IMR-90 (cell line): ENCODE measurements around the gene METTL25. TPM values are rescaled to one million over a fixed set of nuclear protein-coding genes. Genes with fewer than 3 reads are reported as not detected.

ENCODE experiments used
- ATAC-seq: fragments of 200-7000 bp; cut with Tn5 transposase; 2 replicates; pipeline ENCODE4 v1.9.1; 2020; ENCODE audit warnings: low read depth, mild to moderate bottlenecking, moderate library complexity
- BruUV-seq: library from RNA; stranded (reverse); fragments of 400-500 nt; replicated peaks from 2 replicates; lab custom pipeline; 2021; lab: Mats Ljungman, UMichigan
- CTCF ChIA-PET: fragments of 300-600 bp; formaldehyde crosslinking; extraction: SDS; loops from one replicate; lab custom pipeline; 2021; ENCODE audit warnings: antibody characterized with exemption; lab: Yijun Ruan, JAX
- POLR2A ChIA-PET: fragments of 300-600 bp; sonication (Branson Sonifier 250); formaldehyde crosslinking; loops from one replicate; lab custom pipeline; 2022; ENCODE audit warnings: antibody characterized with exemption; ENCODE audit not compliant: unreplicated experiment; lab: Charles Lee
- DNase-seq: peaks from one replicate; pipeline ENCODE4 v3.0.0; 2013
- H2AFZ ChIP-seq: replicated peaks from 2 replicates; pipeline ENCODE3; 2013; ENCODE audit warnings: low read length, mild to moderate bottlenecking; ENCODE audit not compliant: poor library complexity
- H2AK5ac ChIP-seq: 2 replicates; pipeline ENCODE4 v1.6.1; 2013; ENCODE audit warnings: low read depth, low read length, inconsistent platforms
- H2AK9ac ChIP-seq: replicated peaks from 2 replicates; pipeline ENCODE3; 2013; ENCODE audit warnings: mild to moderate bottlenecking, low read depth, low read length, moderate library complexity; ENCODE audit not compliant: poor library complexity
- H2BK120ac ChIP-seq: 2 replicates; pipeline ENCODE4 v1.6.1; 2013; ENCODE audit warnings: low read depth, low read length, inconsistent platforms
- H2BK15ac ChIP-seq: 3 replicates; pipeline ENCODE4 v1.6.1; 2013; ENCODE audit warnings: low read depth, low read length, inconsistent platforms
- H2BK20ac ChIP-seq: 2 replicates; pipeline ENCODE4 v1.6.1; 2013; ENCODE audit warnings: low read depth, mild to moderate bottlenecking, inconsistent platforms, low read length, moderate library complexity
- H2BK5ac ChIP-seq: 2 replicates; pipeline ENCODE4 v1.6.1; 2013; ENCODE audit warnings: mild to moderate bottlenecking, low read depth, low read length, inconsistent platforms; ENCODE audit not compliant: poor library complexity, severe bottlenecking
- H3K14ac ChIP-seq: replicated peaks from 2 replicates; pipeline ENCODE4 v1.6.1; 2013; ENCODE audit warnings: low read depth, low read length, inconsistent platforms
- H3K18ac ChIP-seq: 2 replicates; pipeline ENCODE4 v1.6.1; 2013; ENCODE audit warnings: low read depth, low read length, control low read depth
- H3K23ac ChIP-seq: 2 replicates; pipeline ENCODE4 v1.6.1; 2013; ENCODE audit warnings: low read depth, low read length, inconsistent platforms
- H3K27ac ChIP-seq: 2 replicates; pipeline ENCODE4 v1.5.1; 2013; ENCODE audit warnings: mild to moderate bottlenecking, control low read depth, low read length; ENCODE audit not compliant: insufficient read depth
- H3K27me3 ChIP-seq: 2 replicates; pipeline ENCODE4 v1.6.1; 2013; ENCODE audit warnings: low read length; ENCODE audit not compliant: control insufficient read depth, insufficient read depth
- H3K36me3 ChIP-seq: 2 replicates; pipeline ENCODE4 v1.6.1; 2013; ENCODE audit warnings: low read length, mixed read lengths; ENCODE audit not compliant: control insufficient read depth, insufficient read depth
- H3K4ac ChIP-seq: 2 replicates; pipeline ENCODE4 v1.6.1; 2013; ENCODE audit warnings: low read depth, low read length, inconsistent platforms
- H3K4me1 ChIP-seq: 2 replicates; pipeline ENCODE4 v1.6.1; 2013; ENCODE audit warnings: low read length, mixed read lengths; ENCODE audit not compliant: control insufficient read depth, insufficient read depth
- H3K4me2 ChIP-seq: 2 replicates; pipeline ENCODE4 v1.6.1; 2013; ENCODE audit warnings: low read depth, mild to moderate bottlenecking, control low read depth, low read length, moderate library complexity
- H3K4me3 ChIP-seq: 2 replicates; pipeline ENCODE4 v1.5.1; 2013; ENCODE audit warnings: low read depth, mild to moderate bottlenecking, control low read depth, low read length, moderate library complexity; ENCODE audit not compliant: insufficient read depth
- H3K56ac ChIP-seq: 2 replicates; pipeline ENCODE4 v1.6.1; 2013; ENCODE audit warnings: low read length, inconsistent platforms; ENCODE audit not compliant: insufficient read depth; ENCODE audit errors: extremely low read depth
- H3K79me1 ChIP-seq, 2 experiments: 2 replicates each; pipeline ENCODE4 v1.6.1; 2013; ENCODE audit warnings: low read length in 2 of 2, inconsistent platforms in 1 of 2, low read depth in 1 of 2
- H3K9ac ChIP-seq: 2 replicates; pipeline ENCODE4 v1.6.1; 2013; ENCODE audit warnings: low read depth, low read length, control low read depth
- H3K9me1 ChIP-seq: 2 replicates; pipeline ENCODE4 v1.6.1; 2013; ENCODE audit warnings: low read length, inconsistent platforms; ENCODE audit not compliant: insufficient read depth
- H3K9me3 ChIP-seq: 2 replicates; pipeline ENCODE4 v1.6.1; 2013; ENCODE audit warnings: low read length; ENCODE audit not compliant: control insufficient read depth, insufficient read depth
- H4K20me1 ChIP-seq: 2 replicates; pipeline ENCODE4 v1.6.1; 2013; ENCODE audit warnings: low read length, inconsistent platforms; ENCODE audit not compliant: insufficient read depth
- H4K5ac ChIP-seq: 2 replicates; pipeline ENCODE4 v1.6.1; 2013; ENCODE audit warnings: mild to moderate bottlenecking, low read depth, low read length, control low read depth
- H4K8ac ChIP-seq, 2 experiments: 2 replicates each; pipeline ENCODE4 v1.6.1; 2013; ENCODE audit warnings: low read depth in 2 of 2, low read length in 2 of 2, control low read depth in 1 of 2, inconsistent platforms in 1 of 2
- H4K91ac ChIP-seq: 2 replicates; pipeline ENCODE4 v1.6.1; 2013; ENCODE audit warnings: low read depth, low read length, inconsistent platforms; ENCODE audit not compliant: insufficient read depth
- BHLHE40 ChIP-seq: fragments of 150-350 bp; IDR thresholded peaks from 2 replicates; pipeline ENCODE4 v1.6.1; 2016; ENCODE audit warnings: mild to moderate bottlenecking, low read depth, low read length
- CTCF ChIP-seq: conservative IDR thresholded peaks from 2 replicates; pipeline ENCODE4 v1.5.1; 2012; ENCODE audit warnings: mild to moderate bottlenecking, low read depth, low read length, improper control_type of control experiment
- ELK1 ChIP-seq: fragments of 150-350 bp; IDR thresholded peaks from 2 replicates; pipeline ENCODE4 v1.6.1; 2016; ENCODE audit warnings: low read depth, mild to moderate bottlenecking, low read length, moderate library complexity, borderline replicate concordance
- FOS ChIP-seq: fragments of 150-350 bp; IDR thresholded peaks from 2 replicates; pipeline ENCODE4 v1.6.1; 2016; ENCODE audit warnings: low read depth, low read length
- MAFK ChIP-seq: IDR thresholded peaks from 2 replicates; pipeline ENCODE4 v1.6.1; 2012; ENCODE audit warnings: low read depth, low read length, improper control_type of control experiment
- MAZ ChIP-seq: IDR thresholded peaks from 2 replicates; pipeline ENCODE4 v1.6.1; 2012; ENCODE audit warnings: low read depth, mild to moderate bottlenecking, low read length, improper control_type of control experiment, moderate library complexity, borderline replicate concordance
- MXI1 ChIP-seq: IDR thresholded peaks from 2 replicates; pipeline ENCODE4 v1.6.1; 2012; ENCODE audit warnings: low read depth, mild to moderate bottlenecking, low read length, moderate library complexity, borderline replicate concordance
- NFE2L2 ChIP-seq: fragments of 150-350 bp; IDR thresholded peaks from 2 replicates; pipeline ENCODE4 v1.6.1; 2016; ENCODE audit warnings: low read depth, mild to moderate bottlenecking, low read length
- POLR2A ChIP-seq: IDR thresholded peaks from 2 replicates; pipeline ENCODE4 v1.6.1; 2012; ENCODE audit warnings: mild to moderate bottlenecking, low read depth, low read length
- RAD21 ChIP-seq: IDR thresholded peaks from 2 replicates; pipeline ENCODE4 v1.6.1; 2012; ENCODE audit warnings: low read length, improper control_type of control experiment
- RCOR1 ChIP-seq: IDR thresholded peaks from 2 replicates; pipeline ENCODE4 v1.6.1; 2012; ENCODE audit warnings: mild to moderate bottlenecking, low read length, improper control_type of control experiment; ENCODE audit not compliant: insufficient replicate concordance
- RFX5 ChIP-seq: IDR thresholded peaks from 2 replicates; pipeline ENCODE4 v1.8.0; 2012; ENCODE audit warnings: low read depth, mild to moderate bottlenecking, low read length, moderate library complexity
- SMC3 ChIP-seq: fragments of 150-350 bp; IDR thresholded peaks from 2 replicates; pipeline ENCODE4 v1.6.1; 2016; ENCODE audit warnings: low read depth, mild to moderate bottlenecking, antibody characterized with exemption, low read length, moderate library complexity
- USF2 ChIP-seq: fragments of 150-350 bp; IDR thresholded peaks from 2 replicates; pipeline ENCODE4 v1.6.1; 2017; ENCODE audit warnings: mild to moderate bottlenecking, antibody characterized with exemption, low read length, low read depth
- WGBS, 2 experiments: methylation state at CpG; one replicate each; pipeline versions ENCODE4 v1.1.5 to v1.1.7; 2013; ENCODE audit warnings: missing lambda C conversion rate in 2 of 2; ENCODE audit not compliant: insufficient read length in 1 of 2; ENCODE audit errors: extremely low coverage in 2 of 2; 5-methylcytosine and 5-hydroxymethylcytosine counted together
- dilution Hi-C: fragments of 300-500 bp; cut with HindIII; formaldehyde crosslinking; loops from one replicate; pipeline ENCODE4 v1.14.3; 2018; ENCODE audit warnings: low sequenced_read_pairs; ENCODE audit not compliant: unreplicated experiment
- in situ Hi-C: fragments of 300-500 bp; cut with MboI; formaldehyde crosslinking; loops from 3 replicates; pipeline ENCODE4 v1.14.3; 2019; ENCODE audit warnings: low sequenced_read_pairs, inconsistent platforms, mixed read lengths
- intact Hi-C: fragments of 100-400 bp; cut with micrococcal nuclease; formaldehyde crosslinking; loops from 2 replicates; pipeline ENCODE4 v1.10.0; 2022
- polyA plus RNA-seq, 3 experiments: library from polyadenylated mRNA; depleted of rRNA; stranded (reverse); fragments of >200 nt; gene quantifications; 2 replicates each; pipeline ENCODE4 v1.2.3, GENCODE V29; 2012; ENCODE audit warnings: low replicate concordance in 1 of 3
- total RNA-seq: library from RNA; depleted of rRNA; stranded (reverse); fragments of >200 nt; gene quantifications from 2 replicates; pipeline ENCODE4 v1.2.3, GENCODE V29; 2012

METTL25 gene
- total and polyA plus RNA-seq, 2 of the 4 experiments (the other 2 are of a cell fraction), result 2.6 to 3.0 TPM

GRCh38 chr12:82440885-82441284 lies 82.6 kb downstream of the METTL25 start:
- intact Hi-C loops (no loop called here), dilution Hi-C loops (no loop called here), in situ Hi-C loops (no loop called here)
- Histone ChIP-seq H3K4me1 (no peaks in the 10 kb centered on the region), H2BK120ac (no peak overlapping the region), H3K14ac (no peak overlapping the region), H3K9ac (no peak overlapping the region), H3K27me3 (no peaks in the 10 kb centered on the region), H3K9me1 (no peaks in the 10 kb centered on the region; the same call in 1 of the 2 replicates), H3K9me3 (no peaks in the 10 kb centered on the region), H4K20me1 (no peaks in the 10 kb centered on the region), H3K27ac (no peak overlapping the region), H2AK9ac (no peak overlapping the region), H2AFZ (no peak overlapping the region), H3K4ac (no peak overlapping the region), H3K4me2 (no peak overlapping the region), H3K4me3 (no peak overlapping the region), H2BK5ac (no peak overlapping the region), H4K5ac (no peak overlapping the region), H2BK20ac (no peak overlapping the region), H2AK5ac (no peak overlapping the region), H3K18ac (no peak overlapping the region), H3K36me3 (0 out of 2 replicates have a peak, but pooled peaks cover 1% of the 10 kb centered on the region), H3K23ac (no peak overlapping the region), H2BK15ac (no peak overlapping the region), H3K79me1 (no peaks in the 10 kb centered on the region), H3K56ac (no peak overlapping the region), H4K91ac (no peak overlapping the region), H4K8ac (no peak overlapping the region)
- BruUV-seq, result no TSS peak
- TF ChIP-seq BHLHE40 (no peak), SMC3 (no peak), MAZ (no peak), ELK1 (no peak), MXI1 (no peak), RCOR1 (no peak), RAD21 (no peak), USF2 (no peak), FOS (no peak), POLR2A (no peak), CTCF (no peak), NFE2L2 (no peak), MAFK (no peak), RFX5 (no peak)
- no CpG with 5 or more reads among the region's 1 CpG for WGBS, 2 experiments
- ChIA-PET CTCF (no interaction called here), POLR2A (no interaction called here)
- DNase-seq (peak; percentile 4), ATAC-seq (no peak)
